GM19351 (cell line): ENCODE measurements around the gene CTIF.
"Not testable (repeated sequence)": the region's sequence is repeated elsewhere in the genome, so short reads cannot be mapped to it uniquely, and the experiment has no call there.

Source experiments
- ATAC-seq: cut with Tn5 transposase; IDR thresholded peaks from one replicate; pipeline ENCODE4 v1.9.1; 2021; ENCODE audit warnings: mild to moderate bottlenecking, moderate library complexity; ENCODE audit not compliant: unreplicated experiment

CTIF gene

DNA sequence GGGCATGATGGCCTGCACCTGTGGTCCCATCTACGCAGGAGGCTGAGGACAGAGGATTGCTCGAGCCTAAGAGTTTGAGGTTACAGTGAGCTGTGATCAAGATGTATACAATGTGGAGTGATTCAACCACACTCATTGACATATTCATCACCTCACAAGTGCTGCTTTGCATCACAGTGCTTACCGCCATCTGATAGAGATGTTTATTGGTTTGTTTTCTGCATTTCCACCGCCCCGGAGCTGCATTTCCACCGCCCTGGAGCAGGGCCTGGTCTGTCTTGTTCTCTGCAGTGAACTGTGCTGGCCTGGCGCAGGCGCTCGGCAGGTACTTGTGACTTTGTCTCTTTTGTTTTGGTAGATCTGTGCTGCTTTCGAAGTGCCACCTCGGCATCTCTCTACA is 315.9 kb downstream of the CTIF start:
- no peak for ATAC-seq

DNA sequence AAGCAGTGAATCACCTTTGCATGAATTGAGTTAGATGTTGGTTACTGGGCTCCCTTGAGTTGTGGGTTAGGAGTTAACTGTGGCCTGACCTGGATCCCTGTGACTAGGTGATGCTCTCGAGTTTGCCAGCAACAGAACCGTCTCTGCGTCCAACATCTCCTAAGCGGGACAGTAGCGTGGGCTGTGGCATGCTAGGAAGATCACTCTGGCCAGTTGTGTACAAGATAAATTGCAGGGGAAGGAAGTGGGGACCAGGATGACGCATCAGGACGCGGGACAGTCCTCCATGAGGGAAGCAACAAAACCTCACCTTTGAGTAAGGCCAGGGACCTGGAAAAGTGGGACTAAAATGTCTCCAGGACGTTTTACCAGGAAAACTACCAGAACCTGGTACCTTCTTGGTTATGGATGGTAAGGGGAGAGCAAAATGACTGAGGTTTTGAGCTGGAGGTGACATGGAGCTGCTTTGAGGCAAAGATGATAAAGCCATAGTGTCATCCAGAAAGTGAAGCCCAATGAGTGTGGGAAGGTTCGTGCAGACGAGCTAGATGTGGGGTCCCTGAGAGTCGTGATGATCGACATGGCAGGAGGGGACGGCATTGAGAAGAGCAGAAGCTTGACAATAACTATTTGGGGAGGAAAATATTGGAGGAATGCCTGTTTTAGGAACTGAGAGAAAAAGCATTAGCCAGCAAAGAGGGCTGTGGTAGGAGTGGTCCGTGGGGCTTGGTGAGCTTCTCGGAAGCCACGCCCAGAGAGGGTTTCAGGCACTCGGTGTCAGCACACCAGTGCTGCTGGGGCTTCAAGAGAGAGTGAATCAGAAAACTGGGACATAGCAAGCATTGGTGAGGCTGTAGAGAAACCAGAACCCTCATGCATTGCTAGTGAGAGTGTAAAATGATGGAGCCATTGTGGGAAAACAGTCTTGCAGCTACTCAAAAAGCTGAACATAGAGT is 316.9 kb downstream of the CTIF start:
- ATAC-seq: no peak

GRCh38 chr18:48857023-48857694 is 318.3 kb downstream of the CTIF start:
- ATAC-seq: no peak

DNA sequence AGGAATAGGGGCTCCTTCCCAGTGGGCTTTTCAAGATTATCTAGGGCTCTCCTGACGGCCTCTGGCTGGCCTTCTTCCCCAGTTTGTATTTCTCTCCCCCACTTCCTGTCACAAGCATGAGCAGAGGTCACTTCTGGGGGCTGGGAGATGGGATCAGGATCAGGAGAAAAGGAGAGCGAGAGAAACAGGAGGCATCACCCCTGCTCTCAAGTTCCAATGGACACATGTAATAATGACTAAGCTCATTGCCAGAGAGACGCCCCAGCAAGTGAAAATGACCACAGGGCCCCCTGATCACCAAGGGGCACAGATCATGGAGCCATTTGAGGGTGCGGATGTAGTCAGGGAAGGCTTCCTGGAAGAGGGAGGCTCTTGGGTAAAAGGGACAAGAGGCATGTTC is 319.8 kb downstream of the CTIF start:
- no peak for ATAC-seq

- no peak for ATAC-seq
Measured at GRCh38 chr18:48859311-48860268, 320.8 kb downstream of the CTIF start.

- ATAC-seq: no peak
Measured at GRCh38 chr18:48860269-48861180, 321.7 kb downstream of the CTIF start.

DNA sequence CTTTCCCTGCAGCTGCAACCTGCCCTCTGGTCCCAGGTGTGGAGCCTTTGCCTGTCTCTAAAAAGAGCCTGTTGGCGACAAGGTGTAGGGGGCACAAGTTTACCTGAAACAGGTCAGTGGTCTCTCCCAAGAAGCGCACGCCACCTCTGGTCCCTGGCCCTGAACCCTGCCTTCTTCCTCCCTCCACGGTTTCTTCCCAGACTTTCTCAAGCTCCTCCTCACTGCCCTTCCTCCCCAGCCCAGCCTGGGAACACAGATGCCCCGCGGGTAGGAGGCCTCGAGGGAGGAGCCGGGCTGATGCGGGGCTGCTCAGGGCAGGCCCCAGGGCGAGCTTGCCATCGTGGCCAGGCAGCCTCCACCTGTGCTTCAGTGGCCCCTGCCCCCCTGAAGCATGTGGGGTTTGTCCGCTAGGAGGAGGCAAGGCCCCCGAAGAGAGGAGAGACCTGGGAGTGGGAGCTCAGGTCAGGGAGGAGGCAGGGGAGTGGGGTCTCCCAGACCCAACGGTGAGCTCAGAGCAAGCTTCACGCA is 322.4 kb downstream of the CTIF start:
- no peak for ATAC-seq

- no peak for ATAC-seq
Measured at GRCh38 chr18:48862132-48862531, 323.3 kb downstream of the CTIF start.

DNA sequence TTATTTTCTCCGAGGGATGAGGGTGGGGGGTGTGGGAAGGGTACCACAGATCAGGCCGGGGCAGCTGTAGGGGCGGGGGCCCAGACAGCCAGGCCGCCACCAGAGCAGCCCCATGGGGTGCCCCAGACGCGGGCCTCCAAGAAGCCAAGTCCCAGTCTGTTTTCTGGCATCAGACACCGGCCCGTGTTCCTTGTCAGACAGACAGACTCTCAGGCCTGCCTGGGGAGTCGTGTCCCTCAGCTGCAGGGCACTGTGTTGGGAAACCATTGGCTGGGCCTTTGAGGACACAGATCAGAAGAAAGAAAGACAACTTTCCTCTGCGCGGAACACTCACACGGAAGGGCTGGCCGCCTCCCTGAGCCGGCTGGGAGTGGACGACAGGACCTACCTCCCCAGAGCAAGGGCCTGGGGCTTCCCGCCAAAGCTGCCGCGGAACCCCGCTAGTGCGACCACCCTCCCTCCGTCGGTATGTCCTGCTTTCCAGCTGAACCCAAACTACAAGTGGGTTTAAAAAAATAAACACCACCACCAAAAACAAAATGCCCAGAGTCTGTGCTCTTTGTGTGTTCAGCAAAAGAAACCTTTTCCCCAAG is 323.9 kb downstream of the CTIF start:
- ATAC-seq: no peak

GRCh38 chr18:48863432-48864065 is 324.7 kb downstream of the CTIF start:
- ATAC-seq: no peak

DNA sequence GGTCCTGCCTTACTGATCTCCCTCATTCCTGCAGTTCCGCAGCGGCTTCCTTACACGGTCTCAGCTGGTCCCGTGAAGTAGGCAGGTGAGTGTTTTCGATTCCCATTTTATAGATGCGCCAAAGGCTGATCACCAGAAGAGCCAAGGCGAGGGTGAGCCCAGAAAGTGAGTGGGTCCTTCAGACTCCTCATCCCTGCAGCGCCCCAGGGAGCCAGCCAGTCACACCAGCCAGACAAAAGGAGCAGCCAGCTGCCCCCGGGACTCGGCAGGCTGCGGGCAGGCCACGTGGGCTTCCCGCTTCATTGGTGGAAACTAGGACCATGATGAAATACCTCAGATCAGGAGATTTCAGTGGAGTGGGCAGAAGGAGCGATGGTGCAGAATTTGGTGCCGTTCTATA is 326.0 kb downstream of the CTIF start:
- ATAC-seq: no peak

DNA sequence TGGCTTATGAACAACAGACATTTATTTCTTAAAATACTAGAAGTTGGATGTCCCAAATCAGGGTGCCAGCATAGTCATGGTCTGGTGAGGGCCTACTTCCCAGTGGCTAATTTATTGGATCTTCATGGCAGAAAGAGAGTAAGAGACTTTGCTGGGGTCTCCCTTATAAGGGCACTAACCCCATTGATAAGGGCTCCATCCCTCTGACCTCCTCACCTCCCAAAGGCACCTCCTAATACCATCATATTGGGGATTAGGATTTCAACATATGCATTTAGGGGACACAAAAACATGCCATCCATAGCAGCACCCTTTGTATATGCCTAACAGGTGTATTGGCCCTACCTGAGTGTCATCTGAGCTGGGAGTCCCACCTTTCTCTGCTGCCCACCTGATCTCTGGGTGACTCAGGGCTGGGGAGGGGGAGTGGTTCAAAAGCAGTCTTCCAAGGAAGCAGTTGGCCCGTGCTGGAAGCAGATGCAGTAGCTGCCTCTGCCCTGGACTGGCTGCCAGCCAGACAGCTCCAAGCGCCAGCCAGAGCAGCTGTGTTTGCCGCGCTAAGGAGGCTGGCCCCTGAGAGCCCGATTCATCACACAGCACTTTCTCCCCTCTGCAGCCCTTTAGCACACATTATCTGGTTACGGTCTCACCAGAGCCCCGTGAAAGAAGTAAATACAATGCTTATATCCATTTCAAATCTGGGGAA is 327.4 kb downstream of the CTIF start:
- ATAC-seq: no peak

DNA sequence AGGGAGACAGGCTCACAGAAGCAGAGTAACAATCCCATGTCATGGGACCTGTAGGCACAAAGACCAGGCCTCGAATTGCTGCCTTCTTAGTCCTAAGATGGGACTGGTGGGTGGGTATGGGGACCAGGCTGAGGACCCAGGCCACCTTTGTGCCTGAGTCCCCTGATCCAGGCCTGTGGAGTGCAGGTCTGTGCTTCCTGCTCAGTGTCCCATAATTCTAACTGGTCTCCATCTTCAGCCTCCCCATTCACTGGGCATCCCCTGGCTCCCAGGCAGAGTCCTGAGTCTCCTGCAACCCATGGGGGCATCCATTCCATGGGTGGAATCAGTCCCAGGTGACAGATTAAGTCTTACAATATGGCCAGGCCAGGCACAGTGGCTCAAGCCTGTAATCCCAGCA is 328.0 kb downstream of the CTIF start:
- no peak for ATAC-seq

DNA sequence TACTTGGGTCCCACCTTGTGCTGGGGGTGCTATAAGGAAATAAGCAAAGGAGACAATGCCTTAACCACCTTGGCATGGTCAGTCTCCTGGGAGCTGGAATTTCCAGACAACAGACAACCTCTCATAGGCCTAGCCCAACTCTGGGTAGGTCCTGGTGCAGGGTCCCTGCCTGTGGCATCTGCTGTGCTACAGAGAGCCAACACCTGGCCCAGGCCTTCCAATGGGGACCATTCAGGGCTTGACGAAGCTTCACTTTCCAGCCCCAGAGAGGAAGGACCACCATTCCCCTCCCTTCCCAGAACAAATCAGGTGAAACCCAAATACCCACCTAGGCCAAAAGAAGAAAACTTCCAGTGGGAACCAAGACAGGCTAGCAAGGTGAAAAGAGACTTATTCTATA is 329.1 kb downstream of the CTIF start:
- ATAC-seq: no peak

DNA sequence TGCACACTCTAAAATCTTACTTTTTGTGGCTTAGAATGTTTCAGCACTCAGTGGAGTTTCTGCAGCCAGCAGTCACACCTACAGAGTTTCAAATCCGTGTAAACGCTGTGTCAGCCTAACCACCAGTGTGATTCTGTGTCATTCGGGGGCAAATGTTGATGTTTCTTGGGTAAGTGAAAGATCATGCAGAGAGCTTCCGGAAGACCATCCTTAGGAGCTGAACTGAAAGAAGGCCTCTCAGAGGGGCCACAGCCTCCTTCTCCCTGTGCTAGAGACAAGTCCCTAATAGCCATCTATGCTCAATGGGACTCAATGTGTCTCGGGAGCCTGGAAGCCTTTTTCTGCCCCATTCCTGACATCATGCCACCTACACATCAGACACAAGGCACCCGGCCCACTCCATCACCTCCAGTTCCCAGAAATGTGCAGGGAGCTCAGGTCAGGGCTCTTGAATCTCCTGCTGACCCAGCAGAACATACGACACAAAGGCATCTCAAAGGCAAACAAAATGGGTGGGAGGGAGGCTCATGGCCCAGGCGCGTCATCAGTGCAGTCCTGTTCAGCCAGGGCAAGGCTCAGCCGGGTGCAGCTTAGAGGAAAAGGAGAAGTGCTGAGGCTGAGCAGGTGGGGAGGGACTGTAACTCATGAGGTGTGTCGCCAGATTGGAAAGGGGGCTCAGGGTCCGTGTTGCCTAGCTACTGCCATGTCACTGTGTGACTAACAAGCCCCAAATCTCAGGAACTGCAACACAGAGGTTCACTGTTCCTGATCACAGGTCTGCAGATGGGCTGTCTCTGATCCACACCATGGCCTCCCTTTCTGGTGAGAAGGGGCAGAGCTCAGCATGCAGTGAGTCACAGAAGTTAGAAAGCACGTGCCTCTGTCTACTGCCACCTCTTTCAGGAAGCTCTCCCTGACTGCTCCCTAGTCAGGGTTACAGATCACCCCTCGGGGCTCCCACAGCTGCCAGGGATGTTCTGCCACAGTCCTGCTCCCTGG is 329.9 kb downstream of the CTIF start:
- ATAC-seq: peak; percentile 85

- ATAC-seq: no peak
Measured at GRCh38 chr18:48869591-48869990, 330.8 kb downstream of the CTIF start.

GRCh38 chr18:48870926-48871325 is 332.1 kb downstream of the CTIF start:
- not testable (repeated sequence) for ATAC-seq
